Measurements from ENCODE around the gene PRORP. TPM values are rescaled to one million over a fixed set of nuclear protein-coding genes. Genes with fewer than 3 reads are reported as not detected.

Gene PRORP
- total and polyA plus RNA-seq, 2 of the 8 experiments (the other 6 are each of a cell fraction or from before 2014, with no cell fraction given) = 30.0 to 44.8 TPM

DNA sequence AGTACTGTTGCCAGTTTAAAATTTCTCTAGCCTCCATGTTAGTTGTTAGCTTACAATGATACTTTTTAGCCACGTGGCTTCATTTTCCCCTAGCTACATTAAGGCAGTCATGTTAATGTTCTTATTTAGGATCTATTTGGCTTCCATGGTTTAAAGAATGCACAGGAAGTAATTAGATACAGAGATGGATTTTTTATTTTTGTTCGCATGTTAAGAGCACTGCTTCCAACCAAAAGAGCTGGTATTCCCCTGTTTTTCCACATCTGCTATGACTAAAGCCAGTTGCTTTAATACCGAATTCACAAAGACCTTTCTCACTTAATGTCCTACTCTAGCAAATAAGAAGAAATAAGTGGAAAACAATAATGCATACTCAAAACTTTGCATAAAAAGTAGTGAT lies 45.1 kb downstream of the PRORP start (continued):
- TF ChIP-seq JUND (IDR thresholded peaks at IDR 0.05; ENCODE audit: low read length) = no peak

Other genes starting within 250 kb of the PRORP start
- 20.9 and 23.1 TPM in 2 replicates for gene BAZ1A, start 247.2 kb upstream of the PRORP start, total RNA-seq (2021; fragmentation: NEBNext Ultra II Directional; extraction: Animal tissue kit (Norgen Biotek cat#: 25700))
- gene BAZ1A, start 247.2 kb upstream of the PRORP start, polyA plus RNA-seq (2011; rRNA removed) = 4.1 and 8.0 TPM in 2 replicates
- 60.0 and 61.2 TPM in 2 replicates for gene SRP54, start 139.6 kb upstream of the PRORP start, total RNA-seq (2021; fragmentation: NEBNext Ultra II Directional; extraction: Animal tissue kit (Norgen Biotek cat#: 25700))
- 19.7 and 25.7 TPM in 2 replicates for gene SRP54, start 139.6 kb upstream of the PRORP start, polyA plus RNA-seq (2011; rRNA removed)
- gene FAM177A1, start 76.3 kb upstream of the PRORP start, total RNA-seq (2021; fragmentation: NEBNext Ultra II Directional; extraction: Animal tissue kit (Norgen Biotek cat#: 25700)) = 32.0 and 34.0 TPM in 2 replicates
- gene FAM177A1, start 76.3 kb upstream of the PRORP start, polyA plus RNA-seq (2011; rRNA removed) = 11.2 and 11.3 TPM in 2 replicates
- gene PPP2R3C, start 562 bp upstream of the PRORP start, total RNA-seq (2021; fragmentation: NEBNext Ultra II Directional; extraction: Animal tissue kit (Norgen Biotek cat#: 25700)) = 24.6 and 26.7 TPM in 2 replicates
- gene PPP2R3C, start 562 bp upstream of the PRORP start, polyA plus RNA-seq (2011; rRNA removed) = 4.2 and 7.1 TPM in 2 replicates
- gene PSMA6, start 169.8 kb downstream of the PRORP start, total RNA-seq (2021; fragmentation: NEBNext Ultra II Directional; extraction: Animal tissue kit (Norgen Biotek cat#: 25700)) = 213 and 238 TPM in 2 replicates
- gene PSMA6, start 169.8 kb downstream of the PRORP start, polyA plus RNA-seq (2011; rRNA removed) = 92.9 and 180 TPM in 2 replicates

Data from H1 (cell line).